HG03439 (cell line): Measurements from ENCODE around the gene SULF2.

Source experiments
- ATAC-seq: cut with Tn5 transposase; IDR thresholded peaks from one replicate; pipeline ENCODE4 v1.9.1; 2021; ENCODE audit warnings: mild to moderate bottlenecking, moderate library complexity; ENCODE audit not compliant: unreplicated experiment

Gene SULF2

DNA sequence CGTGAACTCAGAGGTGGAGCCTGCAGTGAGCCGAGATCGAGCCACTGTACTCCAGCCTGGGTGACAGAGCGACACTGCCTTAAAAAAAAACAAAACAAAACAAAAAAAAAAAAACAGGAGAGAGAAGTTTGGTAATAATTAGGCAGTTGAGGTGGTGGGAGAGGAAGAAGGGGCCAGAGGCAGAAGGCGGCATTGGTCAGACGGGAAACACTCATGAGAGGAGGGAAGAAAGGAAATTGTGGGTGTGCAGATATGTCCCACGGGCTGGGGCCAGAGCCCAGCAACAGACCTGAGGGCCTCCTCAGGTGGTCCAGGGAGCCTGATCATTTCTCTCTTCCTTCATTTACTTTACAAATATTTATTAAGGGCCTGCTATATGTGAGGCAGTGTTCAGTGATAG lies 20.0 kb downstream of the SULF2 start:
- no peak for ATAC-seq

DNA sequence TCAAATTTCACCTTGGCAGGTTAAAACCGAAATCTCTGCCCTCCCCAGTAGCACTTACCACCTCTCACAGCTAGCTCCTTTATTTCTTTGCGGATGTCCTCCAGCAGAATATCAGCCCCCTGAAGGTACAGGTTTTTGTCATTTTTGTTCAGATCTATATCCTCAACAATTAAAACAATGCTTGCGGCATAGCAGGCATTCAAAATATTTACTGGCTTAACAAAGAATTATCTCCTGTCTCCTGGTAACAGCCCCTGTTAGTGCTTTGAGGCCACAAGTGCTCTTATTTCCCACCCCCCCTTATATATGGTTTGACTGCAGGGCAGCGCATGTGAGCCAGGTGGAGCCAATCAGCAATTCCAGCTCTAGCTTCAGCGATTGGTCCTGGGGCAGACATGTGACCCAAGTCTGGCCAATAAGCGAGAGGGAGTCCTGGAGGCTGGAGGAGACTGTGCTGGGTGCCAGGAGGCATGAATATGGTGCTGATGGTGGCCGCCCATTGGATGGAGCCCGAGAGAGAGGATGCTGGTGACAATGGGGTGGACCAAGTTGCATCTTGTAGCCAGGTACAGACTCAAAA lies 21.0 kb downstream of the SULF2 start:
- ATAC-seq, result no peak

DNA sequence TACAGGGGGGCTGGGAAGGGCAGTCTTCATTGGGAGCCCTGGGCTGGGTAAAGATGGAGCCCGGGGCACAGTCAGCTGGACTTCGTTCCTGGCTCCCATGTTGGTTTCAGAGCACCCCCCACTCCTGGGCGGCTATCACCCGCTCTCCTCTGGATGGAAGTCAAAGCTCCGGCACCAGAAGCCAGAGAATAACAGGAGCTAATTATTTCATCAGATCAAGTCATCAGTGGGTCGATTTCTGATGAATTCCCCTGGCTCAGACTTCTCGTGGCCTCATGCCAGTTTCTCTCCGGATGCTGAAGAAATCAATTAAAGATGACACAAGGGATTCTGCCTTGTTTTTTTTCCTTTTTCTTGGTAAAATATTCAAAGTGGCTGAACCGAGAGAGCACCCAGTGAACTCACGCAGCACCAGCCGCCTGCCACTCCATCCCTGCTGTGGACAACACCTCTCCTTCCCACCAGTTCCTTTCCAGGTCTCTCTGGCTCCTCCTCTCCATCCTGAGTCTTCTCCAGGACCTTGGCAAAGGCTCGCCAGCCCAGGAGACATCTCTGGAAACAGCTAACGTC lies 22.5 kb downstream of the SULF2 start:
- ATAC-seq, result no peak

DNA sequence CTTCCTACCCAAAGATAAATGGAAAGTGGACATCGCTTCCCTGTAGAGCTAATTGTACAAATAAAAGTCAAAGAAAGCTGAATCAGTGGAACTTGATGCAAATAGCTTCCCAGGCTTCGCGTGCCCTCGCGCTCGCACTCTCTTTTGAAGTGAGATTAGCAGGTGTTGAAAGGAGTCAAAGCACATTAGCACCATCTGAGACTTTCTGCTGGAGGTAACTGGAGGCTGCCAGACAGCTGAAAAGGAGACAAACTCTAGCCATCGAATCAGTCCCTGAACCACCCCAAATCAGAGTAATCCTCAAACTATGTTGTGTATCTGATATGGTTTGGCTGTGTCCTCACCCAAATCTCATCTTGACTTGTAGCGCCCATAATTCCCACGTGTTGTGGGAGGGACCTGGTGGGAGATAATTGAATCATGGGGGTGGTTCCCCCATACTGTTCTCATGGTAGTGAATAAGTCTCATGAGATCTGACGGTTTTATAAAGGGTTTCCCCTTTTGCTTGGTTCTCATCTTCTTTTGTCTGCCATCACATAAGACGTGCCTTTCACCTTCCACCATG lies 23.7 kb downstream of the SULF2 start:
- ATAC-seq, result no peak

GRCh38 chr20:47760686-47761481 lies 24.4 kb downstream of the SULF2 start:
- ATAC-seq, result no peak

- ATAC-seq, result no peak
These were observed 26.5 kb downstream of the SULF2 start for GRCh38 chr20:47758517-47759450.

DNA sequence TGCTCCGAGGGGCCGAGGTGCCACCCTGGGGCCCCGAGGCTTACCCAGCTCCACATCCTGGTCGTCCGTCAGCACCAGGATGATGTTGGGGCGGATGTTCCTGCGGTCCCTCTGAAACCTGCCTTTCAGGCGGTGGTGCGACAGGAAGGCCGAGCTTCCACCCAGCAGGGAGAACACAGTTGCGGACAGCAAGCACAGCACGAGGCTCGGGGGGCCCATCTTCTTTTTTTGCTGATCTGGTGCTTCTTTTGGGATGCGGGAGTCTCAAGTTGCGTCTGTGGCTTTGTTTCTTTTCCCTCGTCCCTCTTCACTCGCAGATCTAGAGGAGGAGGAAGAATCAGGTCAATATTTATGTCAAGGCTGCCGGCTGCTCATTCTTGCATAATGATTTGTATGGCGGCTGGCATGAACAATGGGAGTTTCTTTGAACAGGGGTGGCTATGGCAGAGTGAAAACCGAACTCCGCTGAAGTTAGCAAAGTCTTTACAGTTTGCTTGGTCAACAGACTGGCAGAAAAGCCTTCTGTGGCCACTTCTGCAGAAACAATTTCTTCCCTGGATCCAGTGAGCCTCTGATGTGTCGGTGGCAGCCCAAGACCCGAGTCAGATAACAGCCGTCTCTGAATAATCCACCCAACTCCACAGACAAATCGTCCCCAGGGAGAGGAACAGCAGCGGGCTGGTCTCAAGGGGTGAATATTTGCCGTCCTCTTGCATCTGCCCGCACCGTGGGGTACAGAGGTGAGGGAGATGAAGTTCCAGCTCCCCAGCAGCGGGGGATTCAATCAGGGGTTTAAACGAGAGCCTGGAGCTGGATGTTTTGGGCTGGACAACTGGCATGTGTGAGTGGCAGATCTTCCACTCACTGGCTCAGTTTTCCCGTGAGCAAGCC lies 27.9 kb downstream of the SULF2 start:
- no peak for ATAC-seq

DNA sequence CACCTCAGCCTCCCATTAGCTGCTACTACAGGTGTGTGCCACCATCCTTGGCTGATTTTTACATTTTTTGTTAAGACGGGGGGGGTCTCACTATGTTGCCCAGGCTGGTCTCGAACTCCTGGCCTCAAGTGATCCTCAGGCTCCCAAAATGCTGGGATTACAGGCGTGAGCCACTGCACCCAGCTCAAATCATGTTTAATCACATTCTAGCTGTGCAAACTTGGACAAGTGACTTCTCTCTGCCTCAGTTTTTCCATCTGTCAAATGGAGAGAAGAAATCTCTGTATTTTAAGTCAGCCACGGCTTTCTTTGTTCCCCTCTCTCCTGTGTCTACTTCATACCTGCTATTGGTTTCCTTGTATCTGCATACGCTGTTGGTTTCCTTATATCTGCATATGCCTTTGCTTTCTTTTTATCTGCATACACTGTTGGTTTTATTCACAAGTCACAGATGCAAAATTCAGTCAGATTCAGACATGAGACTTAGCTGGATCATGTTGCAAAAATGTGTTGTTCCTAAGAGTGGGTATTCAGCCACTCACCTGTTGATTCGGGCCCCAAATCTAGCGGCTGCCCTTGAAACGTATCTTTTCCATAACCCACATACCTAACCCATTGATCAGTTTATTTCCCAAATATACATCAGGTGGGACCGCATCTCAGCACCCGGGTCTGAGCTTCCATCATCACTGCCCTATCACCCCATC lies 30.2 kb downstream of the SULF2 start:
- ATAC-seq, result no peak

DNA sequence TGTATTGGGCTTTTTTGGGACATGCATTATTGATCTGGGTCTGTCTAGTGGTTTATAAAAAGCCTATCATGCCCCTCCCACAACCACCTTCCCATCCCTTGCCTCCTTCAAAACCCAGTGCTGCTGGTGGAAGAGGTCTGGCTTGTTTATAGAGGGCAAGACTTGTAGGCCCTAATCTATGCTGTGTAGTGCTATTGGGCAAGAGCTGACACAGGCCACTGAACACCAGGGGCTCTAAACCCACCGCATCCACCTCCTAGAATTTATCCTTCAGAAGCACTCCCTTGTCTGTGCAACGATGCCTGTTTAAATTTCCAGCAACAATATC lies 30.9 kb downstream of the SULF2 start:
- ATAC-seq, result no peak

DNA sequence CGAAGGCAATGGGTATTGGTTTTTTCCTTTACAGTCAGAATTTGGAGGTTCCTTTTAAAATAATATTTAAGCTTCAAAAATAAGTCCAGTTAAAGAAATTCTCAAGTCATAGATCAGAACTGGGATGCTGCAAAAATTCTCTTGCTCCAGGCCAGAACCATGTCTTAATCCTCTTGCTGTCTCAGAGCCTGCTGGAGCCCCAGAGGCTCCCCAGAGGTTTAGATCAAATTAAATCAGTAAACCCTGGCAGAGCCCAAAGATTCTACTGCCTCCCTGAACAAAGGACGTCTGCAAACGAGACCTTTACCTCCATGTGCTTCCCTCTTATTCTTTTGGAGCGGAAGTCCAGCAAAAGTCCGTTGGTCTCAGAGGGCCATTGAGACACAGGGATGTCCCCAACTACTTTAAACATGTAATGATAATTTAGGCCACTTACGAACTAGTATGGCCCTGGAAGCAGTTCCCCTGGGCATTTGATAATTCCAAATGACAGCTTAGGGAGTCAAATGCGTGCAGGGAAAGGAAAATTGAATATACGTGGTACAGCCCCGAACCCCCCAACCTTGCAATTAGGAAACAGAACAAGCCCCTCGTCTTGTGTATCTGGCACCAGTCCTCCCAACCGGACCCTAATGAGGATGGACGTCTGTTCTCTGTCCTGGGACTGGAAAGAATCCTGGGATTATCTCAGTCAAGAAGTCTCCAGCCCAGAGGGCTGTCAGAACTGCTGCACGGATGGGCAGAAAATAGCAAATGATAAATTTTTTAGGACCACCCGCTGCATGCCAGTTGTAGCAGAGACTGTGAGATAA lies 31.5 kb downstream of the SULF2 start:
- ATAC-seq, result no peak

GRCh38 chr20:47751449-47751848 lies 33.8 kb downstream of the SULF2 start:
- no peak for ATAC-seq

DNA sequence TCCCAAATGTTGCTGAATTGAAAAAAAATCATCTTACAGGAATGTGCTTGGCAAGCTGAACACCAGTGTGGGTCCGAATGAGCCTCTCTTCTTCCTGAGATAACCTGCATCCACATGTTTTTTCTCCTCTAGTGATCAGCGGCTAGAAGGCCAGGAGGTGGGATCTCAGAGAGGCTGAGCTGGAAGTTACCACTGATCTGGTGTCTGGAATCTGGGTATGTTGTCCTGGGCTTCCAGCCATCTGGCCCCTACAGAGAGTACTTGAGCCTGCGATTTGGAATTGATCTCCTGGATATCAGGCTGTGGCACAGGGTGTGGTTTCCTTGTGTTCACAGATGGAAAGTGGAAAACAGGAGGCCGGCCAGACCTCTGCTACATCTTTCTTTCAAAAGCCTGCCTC lies 35.9 kb downstream of the SULF2 start:
- no peak for ATAC-seq

DNA sequence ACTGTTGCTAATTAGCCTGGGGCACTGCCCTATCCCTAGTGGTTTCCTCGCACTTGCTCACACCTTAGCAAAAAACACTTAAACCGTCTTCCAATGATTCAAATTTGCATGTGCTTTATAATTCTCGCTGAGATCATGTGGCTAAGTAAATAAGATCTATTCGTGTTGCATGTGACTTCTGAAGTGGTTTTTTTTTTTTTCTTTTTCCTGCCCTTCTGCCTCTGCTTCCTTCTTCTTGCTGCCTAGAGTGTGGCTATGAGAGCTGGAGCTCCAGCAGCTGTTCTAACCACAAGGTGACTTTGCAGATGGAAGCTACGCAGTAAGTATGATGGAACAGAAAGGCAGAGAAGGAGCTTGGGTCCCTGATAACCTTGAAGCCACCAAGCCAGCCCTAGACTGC lies 36.5 kb downstream of the SULF2 start:
- ATAC-seq, result no peak

- no peak for ATAC-seq
These were observed 37.2 kb downstream of the SULF2 start for GRCh38 chr20:47748069-47748468.

- no peak for ATAC-seq
These were observed 37.6 kb downstream of the SULF2 start for GRCh38 chr20:47747669-47748031.

DNA sequence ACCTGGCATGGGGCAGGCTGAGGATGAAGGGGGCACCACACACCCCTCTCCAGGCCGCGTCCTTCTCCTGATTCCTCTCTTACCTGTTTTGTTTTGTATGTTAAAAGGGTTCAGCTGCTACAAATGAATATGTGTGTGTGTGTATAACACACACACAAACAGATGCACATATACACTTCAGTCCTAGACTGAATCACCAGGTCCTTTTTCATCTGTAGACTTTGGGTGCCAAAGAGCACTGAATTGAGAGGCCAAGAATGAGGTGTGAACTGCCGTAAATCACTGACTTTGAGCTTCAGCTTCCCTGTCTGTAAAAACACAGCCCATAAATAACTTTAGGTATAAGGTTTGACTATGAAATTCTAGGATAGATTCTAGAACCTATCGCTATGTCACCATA lies 40.5 kb downstream of the SULF2 start:
- ATAC-seq, result no peak

DNA sequence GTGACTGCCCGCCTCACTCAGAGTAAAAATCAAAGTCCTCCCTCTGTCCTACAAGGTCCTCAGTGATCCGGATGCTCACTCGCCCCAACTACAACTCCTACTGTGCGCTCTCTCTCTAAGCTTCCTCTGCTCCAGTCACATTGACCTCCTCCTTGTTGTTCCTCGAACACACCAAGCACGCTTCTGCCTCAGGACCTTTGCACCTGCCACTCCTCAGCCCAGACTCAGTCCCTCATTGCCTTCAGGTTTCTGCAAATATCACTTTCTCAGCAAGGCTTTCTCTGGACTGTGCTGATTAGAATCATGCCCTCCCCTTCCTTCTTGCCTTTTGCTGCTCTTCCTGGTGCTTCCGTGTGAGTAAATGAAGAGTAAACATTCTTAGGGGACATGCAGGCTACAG lies 41.6 kb downstream of the SULF2 start:
- no peak for ATAC-seq

GRCh38 chr20:47741669-47742608 lies 43.3 kb downstream of the SULF2 start:
- ATAC-seq, result no peak
